Measurements from ENCODE around the gene SFSWAP. TPM values are rescaled to one million over a fixed set of nuclear protein-coding genes. Genes with fewer than 3 reads are reported as not detected.

Gene SFSWAP
- total RNA-seq, 1 donor: 31.1 TPM

DNA sequence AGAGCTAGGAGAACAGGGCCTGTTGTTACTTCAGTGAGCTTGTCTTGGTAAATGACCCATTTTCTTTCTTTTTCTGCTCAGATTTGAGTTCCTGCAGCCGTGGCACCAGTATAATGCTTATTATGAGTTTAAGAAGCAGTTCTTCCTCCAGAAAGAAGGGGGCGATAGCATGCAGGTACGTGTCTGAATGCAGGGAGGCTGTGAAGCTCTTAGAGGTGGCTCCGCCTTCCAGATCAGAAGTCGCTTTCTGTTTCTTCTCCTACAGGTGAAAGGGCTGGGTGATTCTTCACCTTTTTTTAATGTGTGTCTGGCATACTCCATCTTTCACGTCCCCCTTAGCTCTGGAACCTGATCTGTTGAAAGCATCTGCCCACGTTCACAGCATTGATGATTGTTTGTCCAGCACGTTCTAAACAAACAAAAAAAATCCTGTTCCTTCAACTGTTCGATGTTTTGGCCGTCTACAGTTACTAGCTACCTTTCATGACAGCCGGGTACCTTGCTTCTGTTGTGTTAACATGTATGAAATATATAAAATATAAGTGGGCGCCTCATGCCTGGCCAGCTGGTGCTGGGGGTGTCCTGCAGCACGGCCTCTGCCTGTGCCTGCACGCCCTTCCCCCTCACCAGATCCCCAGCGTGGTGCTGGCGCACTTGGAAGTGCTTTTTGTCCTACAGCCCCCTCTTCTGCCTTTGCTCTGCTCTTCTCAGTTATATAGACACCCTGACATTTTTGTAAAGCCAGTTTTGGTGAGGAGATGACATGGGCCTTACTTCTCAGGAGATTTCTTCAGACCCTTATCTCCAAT, 44.6 kb downstream of the SFSWAP start:
- DNase-seq (ENCODE audit: insufficient read length, low spot score, missing footprints): peak; percentile 77
- no peaks in the 10 kb centered on the region for H3K27me3 ChIP-seq (ENCODE audit: insufficient read depth, low read length)
- no peak overlapping the region for H2AFZ ChIP-seq (ENCODE audit: low read length)
- no peak overlapping the region for H3K27ac ChIP-seq (ENCODE audit: low read depth, low read length)
- H3K4me3 ChIP-seq (ENCODE audit: insufficient read depth, low read length): no peak overlapping the region
- H4K20me1 ChIP-seq (ENCODE audit: insufficient read depth, low read length): no peaks in the 10 kb centered on the region
- H3K4me1 ChIP-seq (ENCODE audit: insufficient read depth, low read length): no peaks in the 10 kb centered on the region
- no peaks in the 10 kb centered on the region for H3K9me3 ChIP-seq (ENCODE audit: low read depth, low read length)
- H3K4me2 ChIP-seq (ENCODE audit: insufficient read depth, low read length): no peak overlapping the region
- peaks cover 59% of the 10 kb centered on the region for H3K36me3 ChIP-seq (ENCODE audit: insufficient read depth, low read length)
- peaks cover 13% of the 10 kb centered on the region for H3K79me2 ChIP-seq (ENCODE audit: insufficient read depth, low read length)
- TF ChIP-seq, protein P1, sequence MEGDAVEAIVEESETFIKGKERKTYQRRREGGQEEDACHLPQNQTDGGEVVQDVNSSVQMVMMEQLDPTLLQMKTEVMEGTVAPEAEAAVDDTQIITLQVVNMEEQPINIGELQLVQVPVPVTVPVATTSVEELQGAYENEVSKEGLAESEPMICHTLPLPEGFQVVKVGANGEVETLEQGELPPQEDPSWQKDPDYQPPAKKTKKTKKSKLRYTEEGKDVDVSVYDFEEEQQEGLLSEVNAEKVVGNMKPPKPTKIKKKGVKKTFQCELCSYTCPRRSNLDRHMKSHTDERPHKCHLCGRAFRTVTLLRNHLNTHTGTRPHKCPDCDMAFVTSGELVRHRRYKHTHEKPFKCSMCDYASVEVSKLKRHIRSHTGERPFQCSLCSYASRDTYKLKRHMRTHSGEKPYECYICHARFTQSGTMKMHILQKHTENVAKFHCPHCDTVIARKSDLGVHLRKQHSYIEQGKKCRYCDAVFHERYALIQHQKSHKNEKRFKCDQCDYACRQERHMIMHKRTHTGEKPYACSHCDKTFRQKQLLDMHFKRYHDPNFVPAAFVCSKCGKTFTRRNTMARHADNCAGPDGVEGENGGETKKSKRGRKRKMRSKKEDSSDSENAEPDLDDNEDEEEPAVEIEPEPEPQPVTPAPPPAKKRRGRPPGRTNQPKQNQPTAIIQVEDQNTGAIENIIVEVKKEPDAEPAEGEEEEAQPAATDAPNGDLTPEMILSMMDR (IDR thresholded peaks at IDR 0.05; ENCODE audit: extremely low read depth, low read depth, low read length): peak; percentile 33

DNA sequence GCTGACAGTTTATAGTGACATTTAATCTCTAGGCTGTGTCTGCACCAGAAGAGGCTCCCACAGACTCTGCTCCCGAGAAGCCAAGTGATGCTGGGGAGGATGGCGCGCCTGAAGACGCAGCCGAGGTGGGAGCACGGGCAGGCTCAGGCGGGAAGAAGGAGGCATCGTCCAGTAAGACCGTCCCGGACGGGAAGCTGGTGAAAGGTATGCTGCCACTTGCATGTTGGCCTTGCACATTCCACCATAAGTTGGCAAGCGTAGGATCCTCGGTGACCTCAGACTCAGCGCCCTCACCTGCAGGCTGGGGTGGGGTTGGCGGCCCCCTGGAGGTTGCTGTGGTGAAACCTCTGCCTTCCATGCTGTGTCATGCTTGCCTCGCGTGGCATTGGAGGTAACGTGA, 45.6 kb downstream of the SFSWAP start:
- no peaks in the 10 kb centered on the region for H4K20me1 ChIP-seq (ENCODE audit: insufficient read depth, low read length)
- no peak for DNase-seq (ENCODE audit: insufficient read length, low spot score, missing footprints)
- H3K4me3 ChIP-seq (ENCODE audit: insufficient read depth, low read length): no peak overlapping the region
- H3K9me3 ChIP-seq (ENCODE audit: low read depth, low read length): no peaks in the 10 kb centered on the region
- TF ChIP-seq, protein P1 (IDR thresholded peaks at IDR 0.05; ENCODE audit: extremely low read depth, low read depth, low read length): no peak
- no peak overlapping the region for H3K27ac ChIP-seq (ENCODE audit: low read depth, low read length)
- H2AFZ ChIP-seq (ENCODE audit: low read length): no peak overlapping the region
- H3K27me3 ChIP-seq (ENCODE audit: insufficient read depth, low read length): no peaks in the 10 kb centered on the region
- H3K79me2 ChIP-seq (ENCODE audit: insufficient read depth, low read length): peaks cover 9% of the 10 kb centered on the region
- H3K4me1 ChIP-seq (ENCODE audit: insufficient read depth, low read length): no peaks in the 10 kb centered on the region
- H3K36me3 ChIP-seq (ENCODE audit: insufficient read depth, low read length): peaks cover 54% of the 10 kb centered on the region
- no peak overlapping the region for H3K4me2 ChIP-seq (ENCODE audit: insufficient read depth, low read length)

DNA sequence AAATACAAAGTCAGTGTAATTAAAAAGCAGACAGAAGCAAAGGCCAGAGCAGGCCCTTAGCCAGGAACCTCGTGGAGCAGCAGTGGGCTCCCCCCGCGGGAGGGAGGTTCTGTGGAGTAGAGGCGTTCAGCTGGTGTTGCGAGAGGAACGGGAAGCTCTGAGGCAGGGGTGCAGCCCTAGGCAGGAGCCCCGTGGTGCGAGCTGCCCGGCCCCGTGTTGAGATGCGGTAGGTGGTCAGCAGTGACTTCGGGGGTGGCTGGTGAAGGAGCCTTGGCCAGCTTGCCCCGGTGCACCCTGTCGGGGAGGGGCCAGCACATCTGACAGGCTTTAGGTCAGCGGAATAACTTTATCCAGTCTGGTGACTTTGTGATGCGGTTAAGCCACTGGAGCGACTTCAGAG, 46.2 kb downstream of the SFSWAP start:
- peak; percentile 3 for DNase-seq (ENCODE audit: insufficient read length, low spot score, missing footprints)
- Histone ChIP-seq H3K4me3 (ENCODE audit: insufficient read depth, low read length) (no peak overlapping the region), H3K79me2 (ENCODE audit: insufficient read depth, low read length) (peaks cover 6% of the 10 kb centered on the region), H3K36me3 (ENCODE audit: insufficient read depth, low read length) (peaks cover 54% of the 10 kb centered on the region), H3K4me1 (ENCODE audit: insufficient read depth, low read length) (no peaks in the 10 kb centered on the region), H3K4me2 (ENCODE audit: insufficient read depth, low read length) (no peak overlapping the region), H3K27ac (ENCODE audit: low read depth, low read length) (no peak overlapping the region), H4K20me1 (ENCODE audit: insufficient read depth, low read length) (no peaks in the 10 kb centered on the region), H3K27me3 (ENCODE audit: insufficient read depth, low read length) (no peaks in the 10 kb centered on the region), H3K9me3 (ENCODE audit: low read depth, low read length) (no peaks in the 10 kb centered on the region), H2AFZ (ENCODE audit: low read length) (no peak overlapping the region)
- TF ChIP-seq, protein P1 (IDR thresholded peaks at IDR 0.05; ENCODE audit: extremely low read depth, low read depth, low read length): no peak

DNA sequence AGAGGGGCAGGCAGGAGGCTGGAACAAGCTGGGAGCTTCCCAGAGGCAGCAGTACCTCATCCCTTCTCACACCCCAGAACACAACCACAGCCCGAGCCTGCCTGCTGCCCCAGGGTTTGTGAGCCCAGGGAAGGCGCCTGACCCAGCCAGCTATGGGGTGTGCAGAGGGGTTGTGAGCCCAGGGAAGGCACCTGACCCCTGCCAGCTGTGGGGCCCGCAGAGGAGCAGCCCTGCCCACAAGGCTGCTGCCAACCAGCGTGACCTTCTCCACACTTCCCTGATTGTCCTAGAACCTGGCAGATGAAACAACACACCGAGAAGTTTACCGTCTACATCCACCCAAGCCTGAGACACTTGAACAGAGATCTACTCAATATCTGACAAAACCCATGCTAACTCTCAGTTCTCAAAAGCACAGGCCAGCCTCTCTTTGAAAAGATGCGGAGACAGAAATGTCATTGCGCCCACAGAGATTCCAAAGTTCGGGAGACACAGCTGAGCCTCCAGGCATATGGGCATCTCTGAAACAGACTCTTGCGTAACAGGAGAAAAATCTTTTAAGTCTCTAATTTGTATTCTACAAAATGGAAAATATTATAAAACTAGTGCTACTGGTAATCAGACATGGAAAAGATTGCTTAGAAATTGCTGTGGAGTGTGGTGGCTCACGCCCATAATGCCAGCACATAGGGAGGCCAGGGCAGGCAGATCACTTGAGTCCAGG, 47.3 kb downstream of the SFSWAP start:
- H3K36me3 ChIP-seq (ENCODE audit: insufficient read depth, low read length): peaks cover 56% of the 10 kb centered on the region
- no peak overlapping the region for H2AFZ ChIP-seq (ENCODE audit: low read length)
- peak; percentile 19 for DNase-seq (ENCODE audit: insufficient read length, low spot score, missing footprints)
- no peaks in the 10 kb centered on the region for H3K27me3 ChIP-seq (ENCODE audit: insufficient read depth, low read length)
- TF ChIP-seq, protein P1 (IDR thresholded peaks at IDR 0.05; ENCODE audit: extremely low read depth, low read depth, low read length): no peak
- H3K79me2 ChIP-seq (ENCODE audit: insufficient read depth, low read length): peaks cover 3% of the 10 kb centered on the region
- no peak overlapping the region for H3K27ac ChIP-seq (ENCODE audit: low read depth, low read length)
- H4K20me1 ChIP-seq (ENCODE audit: insufficient read depth, low read length): no peaks in the 10 kb centered on the region
- H3K4me1 ChIP-seq (ENCODE audit: insufficient read depth, low read length): no peaks in the 10 kb centered on the region
- H3K4me3 ChIP-seq (ENCODE audit: insufficient read depth, low read length): no peak overlapping the region
- no peak overlapping the region for H3K4me2 ChIP-seq (ENCODE audit: insufficient read depth, low read length)
- H3K9me3 ChIP-seq (ENCODE audit: low read depth, low read length): no peaks in the 10 kb centered on the region

All from osteoblast (primary cell).